ENCODE measurements around the gene SEMA3A.

DNA sequence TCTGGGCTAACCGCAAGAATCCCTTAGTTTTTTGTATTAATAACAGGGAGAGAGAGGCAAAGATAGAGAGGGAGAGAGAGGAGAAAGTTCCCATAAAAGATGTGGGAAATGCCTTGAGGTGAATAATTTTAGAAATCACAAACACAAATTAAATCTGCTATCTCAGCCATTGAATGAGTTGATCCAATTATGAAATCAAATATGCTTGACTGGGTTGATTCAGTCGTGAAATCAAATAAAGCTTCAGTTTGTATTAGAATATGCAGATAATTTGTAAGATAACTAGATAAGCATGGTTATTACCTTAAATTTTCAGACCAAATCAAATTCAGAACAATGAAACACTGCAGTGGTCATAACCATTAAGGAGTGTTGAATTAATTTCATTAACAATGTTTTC, 68.9 kb downstream of the SEMA3A start:
- TF ChIP-seq, protein P1, sequence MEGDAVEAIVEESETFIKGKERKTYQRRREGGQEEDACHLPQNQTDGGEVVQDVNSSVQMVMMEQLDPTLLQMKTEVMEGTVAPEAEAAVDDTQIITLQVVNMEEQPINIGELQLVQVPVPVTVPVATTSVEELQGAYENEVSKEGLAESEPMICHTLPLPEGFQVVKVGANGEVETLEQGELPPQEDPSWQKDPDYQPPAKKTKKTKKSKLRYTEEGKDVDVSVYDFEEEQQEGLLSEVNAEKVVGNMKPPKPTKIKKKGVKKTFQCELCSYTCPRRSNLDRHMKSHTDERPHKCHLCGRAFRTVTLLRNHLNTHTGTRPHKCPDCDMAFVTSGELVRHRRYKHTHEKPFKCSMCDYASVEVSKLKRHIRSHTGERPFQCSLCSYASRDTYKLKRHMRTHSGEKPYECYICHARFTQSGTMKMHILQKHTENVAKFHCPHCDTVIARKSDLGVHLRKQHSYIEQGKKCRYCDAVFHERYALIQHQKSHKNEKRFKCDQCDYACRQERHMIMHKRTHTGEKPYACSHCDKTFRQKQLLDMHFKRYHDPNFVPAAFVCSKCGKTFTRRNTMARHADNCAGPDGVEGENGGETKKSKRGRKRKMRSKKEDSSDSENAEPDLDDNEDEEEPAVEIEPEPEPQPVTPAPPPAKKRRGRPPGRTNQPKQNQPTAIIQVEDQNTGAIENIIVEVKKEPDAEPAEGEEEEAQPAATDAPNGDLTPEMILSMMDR (IDR thresholded peaks at IDR 0.05; ENCODE audit: insufficient read depth, low read length, poor library complexity, severe bottlenecking): no peak
- no peak for TF ChIP-seq EZH2phosphoT487 (conservative IDR thresholded peaks at IDR 0.05; ENCODE audit: low read length)

All from SU-DHL-6 (cell line).